CD4-positive, alpha-beta T cell treated with Interleukin-12 subunit alpha and Interleukin-12 subunit beta, for 1 hour (primary cell): ENCODE data around the gene COG5.
"Not testable (repeated sequence)": the region's sequence is repeated elsewhere in the genome, so short reads cannot be mapped to it uniquely, and the experiment has no call there.

ENCODE experiments used
- DNase-seq: peaks from one replicate; pipeline ENCODE4 v3.0.0-alpha.2; 2020

The COG5 gene

DNA sequence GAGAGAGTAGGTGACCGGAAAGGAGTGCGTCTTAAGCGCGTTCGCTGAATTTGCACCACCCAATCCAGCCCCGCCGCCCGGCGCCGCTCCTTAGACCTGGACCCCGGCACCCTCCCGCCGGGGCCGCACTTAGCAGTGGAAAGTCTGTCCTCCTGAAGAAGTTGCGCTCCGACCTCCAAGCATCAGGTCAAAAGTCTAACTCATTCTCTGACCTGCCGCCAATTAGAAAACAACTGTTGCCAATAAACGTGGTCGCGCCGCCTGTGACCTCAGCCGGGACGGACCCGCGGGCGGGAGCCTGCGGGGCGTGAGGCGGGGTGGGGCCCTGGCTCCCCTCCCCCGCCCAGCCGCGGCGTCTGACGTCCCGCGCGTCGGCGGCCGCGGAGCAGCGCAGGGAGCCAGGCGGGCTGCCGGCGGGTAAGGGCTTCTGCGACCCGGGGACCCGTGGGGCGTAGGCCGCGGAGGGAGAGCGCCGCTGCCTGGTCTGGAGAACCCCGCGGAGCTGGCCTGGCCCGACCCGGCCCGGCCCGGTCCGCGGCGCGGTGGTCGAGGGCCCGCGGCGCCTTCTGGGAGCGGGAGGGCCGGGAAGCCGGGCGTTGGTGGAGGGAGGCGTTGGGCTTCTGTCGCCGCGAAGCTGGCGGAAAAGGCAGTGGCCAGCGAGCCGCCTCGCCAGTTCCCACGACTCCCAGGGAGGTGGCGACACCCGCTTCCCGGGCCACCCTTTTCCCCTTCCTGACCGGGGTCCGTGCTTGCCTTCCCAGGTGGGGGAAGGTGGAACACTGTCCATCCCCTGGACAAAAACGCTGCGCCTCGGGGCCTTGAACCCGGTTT is 16.4 kb upstream of the COG5 start, which contains the start of gene BCAP29:
TSS of gene BCAP29 (plus strand) at position 362 of the 831 bp plus-strand sequence. CDS start 527 bp downstream, outside the sequence.
- DNase-seq, result peak; percentile 71

DNA sequence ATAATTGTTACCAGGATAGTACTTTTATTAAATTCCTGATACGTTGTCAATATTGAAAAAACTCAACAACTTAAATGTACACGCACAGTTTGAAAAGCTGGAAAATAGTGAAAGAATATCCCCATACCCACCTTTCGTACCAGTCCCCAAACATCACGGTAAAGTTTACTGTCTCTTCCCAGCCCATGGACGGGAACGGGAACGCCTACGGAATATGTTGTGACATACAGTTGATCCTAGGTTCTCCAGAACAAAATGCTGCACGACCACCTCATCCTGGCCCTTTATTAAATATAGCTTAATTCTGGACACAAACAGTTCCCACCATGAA is 15.8 kb upstream of the COG5 start:
- no peak for DNase-seq

- no peak for DNase-seq
These were observed 9.8 kb upstream of the COG5 start for GRCh38 chr7:107573537-107573936.

GRCh38 chr7:107570298-107570697 is 6.6 kb upstream of the COG5 start:
- DNase-seq, result no peak

DNA sequence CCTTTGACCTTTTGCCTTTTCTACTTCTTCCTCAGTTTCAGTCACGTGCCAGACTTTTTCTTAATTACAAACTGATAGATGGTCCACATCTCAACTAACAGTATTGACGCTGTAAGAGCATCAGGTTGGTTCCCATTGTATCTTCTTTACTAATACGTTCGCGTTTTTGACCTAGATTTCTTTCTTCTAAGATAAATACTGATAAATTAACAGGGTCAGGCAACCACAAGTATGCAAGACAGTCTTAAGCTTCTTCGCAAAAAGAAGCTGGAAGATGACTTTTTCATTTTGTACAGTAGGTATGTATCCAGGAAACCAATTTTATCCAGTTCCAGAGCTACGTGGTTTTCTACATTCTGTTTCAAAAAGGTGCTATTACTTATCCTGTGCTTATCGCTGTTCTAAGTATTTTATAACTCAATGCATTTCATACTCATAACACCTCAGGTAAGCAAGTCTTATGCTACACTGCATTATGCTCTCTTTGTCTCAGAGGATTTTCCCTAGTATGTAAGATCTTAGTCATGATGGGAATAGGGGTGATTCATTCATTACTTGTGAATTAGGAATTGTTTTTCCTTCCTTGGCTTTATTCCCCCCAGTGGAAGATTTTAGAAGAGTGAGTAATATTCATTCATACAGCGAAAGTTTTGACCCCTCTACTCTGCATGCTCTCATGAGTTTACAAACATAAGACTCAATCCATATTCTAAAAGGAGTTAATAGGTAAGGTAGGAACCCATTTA is 1.0 kb upstream of the COG5 start:
- no peak for DNase-seq

DNA sequence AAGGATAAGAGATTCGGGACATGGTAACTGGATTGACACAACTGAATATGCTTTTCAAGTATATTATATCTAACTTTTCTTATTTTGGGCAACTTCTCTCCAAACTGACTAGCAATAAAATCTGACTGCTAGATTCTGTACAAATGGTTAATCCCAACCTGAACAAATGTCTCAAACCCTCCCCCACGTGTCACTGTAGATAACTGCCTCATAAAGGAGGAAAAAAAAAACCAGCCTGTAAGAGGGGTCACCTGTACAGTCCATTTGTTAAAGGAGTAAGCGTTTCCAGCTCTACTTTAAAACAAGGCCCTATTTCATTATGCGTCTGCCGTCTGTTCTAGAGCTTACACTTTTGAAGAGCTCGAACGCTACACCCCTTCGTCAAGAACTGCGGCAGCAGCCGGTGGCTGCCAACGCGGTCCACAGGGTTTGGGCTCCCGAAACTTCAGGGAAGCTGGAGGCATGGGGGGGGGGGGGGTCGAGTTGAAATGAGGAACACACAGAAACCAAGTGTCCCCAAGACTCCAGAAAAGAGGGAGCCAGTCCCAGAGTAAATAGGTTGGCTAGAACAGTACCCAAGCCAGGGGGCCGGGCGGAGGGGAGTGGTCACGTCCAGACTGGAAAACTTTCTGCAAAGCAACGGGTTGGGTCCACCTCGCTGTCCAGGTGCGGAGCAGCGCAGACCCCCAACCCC is 492 bp downstream of the COG5 start:
- DNase-seq, result no peak

- DNase-seq, result peak; percentile 41
These were observed 2.7 kb downstream of the COG5 start for GRCh38 chr7:107560898-107561516.

- no peak for DNase-seq
These were observed 3.9 kb downstream of the COG5 start for GRCh38 chr7:107559864-107560263.

DNA sequence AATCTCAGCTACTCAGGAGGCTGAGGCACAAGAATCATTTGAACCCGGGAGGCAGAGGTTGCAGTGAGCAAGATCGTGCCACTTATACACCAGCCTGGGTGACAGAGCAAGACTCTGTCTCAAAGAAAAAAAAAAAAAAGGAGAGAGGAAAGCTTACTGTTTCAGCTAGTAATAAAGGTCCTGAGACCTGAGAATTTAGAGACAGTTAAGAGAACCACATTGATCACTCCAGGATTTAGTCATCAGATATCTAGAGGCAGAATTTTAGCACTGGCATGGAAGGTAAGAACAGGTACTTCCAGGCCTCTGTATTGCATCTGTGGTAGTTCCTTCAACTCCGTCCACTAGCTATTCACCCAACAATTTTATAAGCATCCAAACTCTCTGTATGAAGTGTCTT is 7.8 kb downstream of the COG5 start:
- no peak for DNase-seq

- DNase-seq, result no peak
These were observed 11.8 kb downstream of the COG5 start for GRCh38 chr7:107551936-107552335.

DNA sequence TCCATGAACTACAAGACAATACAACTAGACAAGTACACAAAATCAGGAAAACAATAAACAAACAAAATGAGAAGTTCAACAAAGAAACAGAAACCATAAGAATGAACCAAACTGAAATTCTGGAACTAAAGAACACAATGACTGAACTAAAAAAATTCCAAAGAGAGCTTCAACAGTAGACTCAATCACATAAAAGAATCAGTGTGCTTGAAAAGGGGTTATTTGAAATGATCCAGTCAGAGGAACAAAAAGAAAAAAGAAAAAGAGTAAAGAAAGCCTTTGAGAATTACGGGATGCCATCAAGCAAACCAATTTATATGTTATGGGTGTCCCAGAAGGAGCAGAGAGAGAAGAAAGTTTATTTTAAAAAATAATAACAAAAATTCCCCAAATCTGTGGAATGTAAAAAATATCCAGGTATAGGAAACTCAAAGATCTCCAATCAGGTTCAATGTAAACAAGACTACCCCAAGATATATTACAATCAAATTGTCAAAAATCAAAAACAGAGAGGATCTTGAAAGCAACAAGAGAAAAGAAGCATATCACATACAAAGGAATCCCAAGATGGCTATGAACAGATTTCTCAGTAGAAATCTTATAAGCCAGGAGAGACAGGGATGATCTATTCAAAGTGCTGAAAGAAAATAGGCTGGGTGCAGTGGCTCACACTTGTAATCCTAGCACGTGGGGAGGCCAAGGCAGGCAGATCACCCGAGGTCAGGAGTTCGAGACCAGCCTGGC is 18.7 kb downstream of the COG5 start:
- DNase-seq, result no peak

- DNase-seq, result no peak
These were observed 20.3 kb downstream of the COG5 start for GRCh38 chr7:107543338-107543993.

DNA sequence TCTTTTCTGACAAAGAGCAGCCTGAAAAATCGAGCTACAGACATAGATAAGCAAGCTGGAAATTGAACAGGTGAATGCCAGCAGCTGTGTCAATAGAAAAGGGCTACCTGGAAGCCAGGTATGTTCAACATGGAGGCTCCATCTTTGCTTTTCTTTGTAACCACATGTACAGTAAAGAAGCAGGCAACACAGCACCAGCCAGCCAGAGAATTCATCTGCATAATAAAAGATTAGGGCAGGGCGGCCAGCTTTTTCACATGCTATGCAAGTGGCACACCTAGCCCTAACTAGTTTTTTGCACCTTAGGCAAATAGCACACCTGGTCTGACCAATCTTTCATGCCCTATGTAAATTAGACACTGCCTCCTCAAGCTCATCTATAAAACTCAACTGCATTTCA is 25.7 kb downstream of the COG5 start:
- DNase-seq, result no peak

DNA sequence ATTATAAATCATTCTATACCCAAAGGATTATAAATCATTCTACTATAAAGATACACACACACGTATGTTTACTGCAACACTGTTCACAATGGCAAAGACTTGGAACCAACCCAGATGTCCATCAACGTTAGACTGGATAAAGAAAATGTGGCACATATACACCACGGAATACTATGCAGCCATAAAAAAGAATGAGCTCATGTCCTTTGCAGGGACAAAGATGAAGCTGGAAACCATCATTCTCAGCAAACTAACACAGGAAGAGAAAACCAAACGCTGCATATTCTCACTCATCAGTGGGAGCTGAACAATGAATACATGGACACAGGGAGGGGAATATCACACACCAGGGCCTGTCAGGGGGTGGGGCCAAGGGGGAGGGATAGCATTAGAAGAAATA is 26.5 kb downstream of the COG5 start:
- not testable (repeated sequence) for DNase-seq

- no peak for DNase-seq
These were observed 29.6 kb downstream of the COG5 start for GRCh38 chr7:107534139-107534538.

DNA sequence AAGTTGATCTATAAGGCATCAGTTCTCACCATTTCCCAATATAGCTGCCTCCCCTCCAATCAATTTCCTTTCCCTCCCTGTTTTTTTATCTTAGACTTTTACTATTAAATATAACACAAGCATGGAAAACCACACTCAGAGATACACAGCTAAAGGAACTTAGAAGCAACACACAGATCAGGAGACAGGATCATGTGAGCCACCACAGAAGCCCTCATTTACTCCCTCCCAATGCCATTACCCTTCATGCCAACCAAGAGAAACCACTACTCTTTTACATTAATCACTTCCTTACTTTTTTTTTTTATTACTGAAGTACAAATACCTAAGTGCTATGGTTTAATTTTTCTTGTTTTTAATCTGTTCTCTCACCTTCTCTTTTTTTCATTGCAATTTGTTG is 33.0 kb downstream of the COG5 start:
- no peak for DNase-seq

GRCh38 chr7:107528461-107528860 is 35.3 kb downstream of the COG5 start:
- no peak for DNase-seq

DNA sequence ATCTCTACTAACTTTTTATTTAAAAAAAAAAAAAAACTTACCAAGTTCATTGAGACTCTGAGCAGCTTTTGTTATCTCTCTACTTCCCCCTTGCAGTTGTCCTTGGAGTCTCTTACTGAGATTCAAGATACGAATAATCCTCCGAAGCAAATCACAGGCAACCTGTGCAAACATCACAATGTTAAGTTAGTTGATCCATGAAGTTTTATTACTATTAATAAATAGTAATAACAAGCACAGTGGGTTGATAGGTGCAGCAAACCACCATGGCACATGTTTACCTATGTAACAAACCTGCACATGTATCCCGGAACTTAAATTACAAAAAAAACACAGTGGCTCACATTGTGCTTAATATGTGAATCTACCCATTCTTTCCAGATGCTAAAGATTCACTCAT is 36.5 kb downstream of the COG5 start:
- no peak for DNase-seq

GRCh38 chr7:107526672-107527071 is 37.0 kb downstream of the COG5 start:
- no peak for DNase-seq

GRCh38 chr7:107506674-107507339 is 56.9 kb downstream of the COG5 start:
- no peak for DNase-seq

- no peak for DNase-seq
These were observed 57.6 kb downstream of the COG5 start for GRCh38 chr7:107505997-107506673.
